ENCODE measurements around the gene LRRC56.

The LRRC56 gene

GRCh38 chr11:536841-537621, at the start of gene LRRC56:
Gene LRRC56 (plus strand): TSS chr11:537527. CDS start chr11:540685, 3,158 bp downstream.
- intact Hi-C loops (cut with micrococcal nuclease): loop anchor here (2.0 kb wide), 1 partner anchor 32 kb away; no protein-coding TSS in a partner anchor

GRCh38 chr11:487571-488021, 49.7 kb upstream of the LRRC56 start:
- Mint-ChIP-seq H3K4me1 (ENCODE audit: low read depth) (peaks cover 6% of the 10 kb centered on the region), H3K27ac (no peak overlapping the region), H3K27me3 (no peaks in the 10 kb centered on the region), H3K9me3 (no peaks in the 10 kb centered on the region), H3K36me3 (ENCODE audit: low read depth) (peaks cover 54% of the 10 kb centered on the region), H3K4me3 (no peak overlapping the region)
- intact Hi-C loops (cut with micrococcal nuclease): no loop called here

More at GRCh38 chr11:536841-537621, at the start of gene LRRC56:
- Mint-ChIP-seq H3K27me3 (peaks cover 37% of the 10 kb centered on the region), H3K36me3 (ENCODE audit: low read depth) (peaks cover 24% of the 10 kb centered on the region), H3K4me3 (peak within 1 kb of the TSS; percentile 83), H3K4me1 (ENCODE audit: low read depth) (peaks cover 28% of the 10 kb centered on the region), H3K27ac (peak within 1 kb of the TSS; percentile 89), H3K9me3 (no peaks in the 10 kb centered on the region)

DNA sequence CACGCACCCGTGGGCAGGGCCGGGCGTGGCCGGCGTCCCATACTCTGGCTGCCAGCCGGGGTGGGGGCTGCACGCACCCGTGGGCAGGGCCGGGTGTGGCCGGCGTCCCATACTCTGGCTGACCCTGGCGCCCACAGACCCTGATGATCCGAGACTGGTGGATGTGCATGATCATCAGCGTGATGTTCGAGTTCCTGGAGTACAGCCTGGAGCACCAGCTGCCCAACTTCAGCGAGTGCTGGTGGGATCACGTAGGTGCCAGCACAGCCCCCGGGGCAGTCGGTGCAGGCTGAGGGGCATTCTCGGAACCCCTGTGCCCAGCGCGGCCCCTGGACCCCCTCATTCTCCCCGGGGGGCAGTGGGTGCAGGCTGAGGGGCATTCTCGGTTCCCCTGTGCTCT, 49.3 kb upstream of the LRRC56 start:
- H3K36me3 Mint-ChIP-seq (ENCODE audit: low read depth): peaks cover 59% of the 10 kb centered on the region
- H3K27ac Mint-ChIP-seq: no peak overlapping the region
- H3K4me3 Mint-ChIP-seq: no peak overlapping the region
- H3K4me1 Mint-ChIP-seq (ENCODE audit: low read depth): peaks cover 6% of the 10 kb centered on the region
- H3K9me3 Mint-ChIP-seq: no peaks in the 10 kb centered on the region
- intact Hi-C loops (cut with micrococcal nuclease): no loop called here
- H3K27me3 Mint-ChIP-seq: no peaks in the 10 kb centered on the region

DNA sequence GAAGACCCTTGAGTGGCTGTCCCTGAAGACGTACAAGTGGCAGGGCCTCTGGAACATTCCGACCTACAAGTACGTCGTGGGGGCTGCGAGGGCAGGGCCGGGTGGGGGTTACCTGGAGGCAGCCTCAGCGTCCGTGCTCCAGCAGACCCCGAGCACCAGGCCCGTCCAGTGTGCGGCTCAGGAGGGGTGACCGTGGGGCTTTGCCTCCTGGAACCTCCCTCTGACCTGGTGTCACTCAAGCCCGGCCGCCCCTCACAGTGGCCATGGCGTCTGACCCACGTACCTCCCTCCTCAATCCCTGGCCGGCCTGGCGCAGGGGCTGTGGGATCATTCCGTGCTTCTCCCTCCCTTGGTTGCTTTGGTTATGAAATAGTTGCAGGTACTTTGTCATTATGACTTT, 48.7 kb upstream of the LRRC56 start:
- H3K9me3 Mint-ChIP-seq: no peaks in the 10 kb centered on the region
- peaks cover 64% of the 10 kb centered on the region for H3K36me3 Mint-ChIP-seq (ENCODE audit: low read depth)
- no peak overlapping the region for H3K27ac Mint-ChIP-seq
- no peak overlapping the region for H3K4me3 Mint-ChIP-seq
- H3K4me1 Mint-ChIP-seq (ENCODE audit: low read depth): peaks cover 6% of the 10 kb centered on the region
- intact Hi-C loops (cut with micrococcal nuclease): no loop called here
- H3K27me3 Mint-ChIP-seq: no peaks in the 10 kb centered on the region

DNA sequence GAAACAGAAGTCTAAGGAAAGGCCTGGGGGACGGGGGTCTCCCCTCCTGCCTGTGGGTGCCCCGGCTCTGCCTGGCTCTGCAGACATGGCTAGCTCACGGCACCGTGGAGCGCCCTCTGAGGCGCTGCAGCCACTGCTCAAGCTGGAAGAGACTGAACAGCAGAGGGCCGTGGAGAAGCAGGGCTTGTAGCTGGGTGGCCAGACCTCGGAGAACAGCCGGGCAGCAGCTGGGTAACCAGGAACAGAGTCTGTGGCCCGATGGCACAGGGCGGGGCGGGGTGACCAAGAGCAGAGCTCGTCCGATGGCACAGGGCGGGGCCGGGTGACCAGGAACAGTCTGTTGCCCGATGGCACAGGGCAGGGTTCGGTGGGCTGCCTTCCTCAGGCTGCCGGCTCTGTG, 48.3 kb upstream of the LRRC56 start:
- intact Hi-C loops (cut with micrococcal nuclease): no loop called here
- peaks cover 68% of the 10 kb centered on the region for H3K36me3 Mint-ChIP-seq (ENCODE audit: low read depth)
- no peaks in the 10 kb centered on the region for H3K27me3 Mint-ChIP-seq
- H3K27ac Mint-ChIP-seq: no peak overlapping the region
- H3K4me1 Mint-ChIP-seq (ENCODE audit: low read depth): peaks cover 6% of the 10 kb centered on the region
- no peak overlapping the region for H3K4me3 Mint-ChIP-seq
- H3K9me3 Mint-ChIP-seq: no peaks in the 10 kb centered on the region

DNA sequence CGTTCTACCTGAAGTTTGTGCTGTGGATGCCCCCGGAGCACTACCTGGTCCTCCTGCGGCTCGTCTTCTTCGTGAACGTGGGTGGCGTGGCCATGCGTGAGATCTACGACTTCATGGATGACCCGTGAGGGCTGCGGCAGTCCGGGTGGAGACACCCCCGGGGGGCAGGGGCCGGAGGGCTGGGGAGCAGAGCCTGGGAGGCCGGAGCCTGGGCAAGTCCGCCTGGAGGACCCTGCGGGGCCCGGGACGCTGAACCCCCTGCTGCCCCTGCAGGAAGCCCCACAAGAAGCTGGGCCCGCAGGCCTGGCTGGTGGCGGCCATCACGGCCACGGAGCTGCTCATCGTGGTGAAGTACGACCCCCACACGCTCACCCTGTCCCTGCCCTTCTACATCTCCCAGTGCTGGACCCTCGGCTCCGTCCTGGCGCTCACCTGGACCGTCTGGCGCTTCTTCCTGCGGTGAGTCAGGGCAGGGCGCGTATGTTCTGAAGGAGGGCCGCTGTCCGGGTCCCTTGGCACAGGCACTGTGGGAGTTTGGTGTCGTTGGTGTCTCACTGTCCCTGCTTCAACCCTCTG, 47.6 kb upstream of the LRRC56 start:
- H3K27me3 Mint-ChIP-seq: no peaks in the 10 kb centered on the region
- no peaks in the 10 kb centered on the region for H3K9me3 Mint-ChIP-seq
- no peak overlapping the region for H3K27ac Mint-ChIP-seq
- no peak overlapping the region for H3K4me3 Mint-ChIP-seq
- H3K4me1 Mint-ChIP-seq (ENCODE audit: low read depth): peaks cover 6% of the 10 kb centered on the region
- intact Hi-C loops (cut with micrococcal nuclease): no loop called here
- peaks cover 75% of the 10 kb centered on the region for H3K36me3 Mint-ChIP-seq (ENCODE audit: low read depth)

GRCh38 chr11:490186-490929, 47.0 kb upstream of the LRRC56 start:
- Mint-ChIP-seq H3K9me3 (no peaks in the 10 kb centered on the region), H3K27me3 (no peaks in the 10 kb centered on the region), H3K4me3 (no peak overlapping the region), H3K4me1 (ENCODE audit: low read depth) (peaks cover 11% of the 10 kb centered on the region), H3K36me3 (ENCODE audit: low read depth) (peaks cover 82% of the 10 kb centered on the region), H3K27ac (no peak overlapping the region)
- intact Hi-C loops (cut with micrococcal nuclease): no loop called here

- Mint-ChIP-seq H3K9me3 (no peaks in the 10 kb centered on the region), H3K4me3 (no peak overlapping the region), H3K4me1 (ENCODE audit: low read depth) (peaks cover 16% of the 10 kb centered on the region)
Measured at GRCh38 chr11:490930-491260, 46.4 kb upstream of the LRRC56 start.

DNA sequence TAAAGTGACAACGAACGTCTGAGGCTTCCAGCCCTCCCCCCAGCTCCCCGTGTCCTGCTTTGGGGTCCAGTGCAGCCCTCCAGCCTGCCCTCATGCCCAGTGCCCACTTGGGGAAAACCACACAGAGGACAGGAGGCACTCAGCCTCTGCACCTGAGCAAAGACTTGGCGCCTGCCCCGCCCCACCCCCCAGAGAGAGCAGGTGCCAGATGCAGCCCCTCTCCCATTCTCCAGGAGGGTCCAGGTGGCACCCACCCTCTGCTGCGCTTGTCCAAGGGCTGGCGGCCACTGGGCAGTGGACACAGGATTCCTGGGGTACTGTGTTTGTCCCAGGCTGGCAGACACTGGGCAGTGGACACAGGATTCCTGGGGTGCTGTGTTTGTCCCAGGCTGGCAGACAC, 46.0 kb upstream of the LRRC56 start:
- H3K27me3 Mint-ChIP-seq: no peaks in the 10 kb centered on the region
- H3K9me3 Mint-ChIP-seq: no peaks in the 10 kb centered on the region
- peaks cover 21% of the 10 kb centered on the region for H3K4me1 Mint-ChIP-seq (ENCODE audit: low read depth)
- H3K4me3 Mint-ChIP-seq: no peak overlapping the region
- H3K36me3 Mint-ChIP-seq (ENCODE audit: low read depth): peaks cover 92% of the 10 kb centered on the region
- intact Hi-C loops (cut with micrococcal nuclease): no loop called here
- peak overlapping the region; percentile 25 for H3K27ac Mint-ChIP-seq

More at GRCh38 chr11:490930-491260, 46.4 kb upstream of the LRRC56 start:
- Mint-ChIP-seq H3K36me3 (ENCODE audit: low read depth) (peaks cover 87% of the 10 kb centered on the region), H3K27me3 (no peaks in the 10 kb centered on the region), H3K27ac (no peak overlapping the region)
- intact Hi-C loops (cut with micrococcal nuclease): no loop called here

DNA sequence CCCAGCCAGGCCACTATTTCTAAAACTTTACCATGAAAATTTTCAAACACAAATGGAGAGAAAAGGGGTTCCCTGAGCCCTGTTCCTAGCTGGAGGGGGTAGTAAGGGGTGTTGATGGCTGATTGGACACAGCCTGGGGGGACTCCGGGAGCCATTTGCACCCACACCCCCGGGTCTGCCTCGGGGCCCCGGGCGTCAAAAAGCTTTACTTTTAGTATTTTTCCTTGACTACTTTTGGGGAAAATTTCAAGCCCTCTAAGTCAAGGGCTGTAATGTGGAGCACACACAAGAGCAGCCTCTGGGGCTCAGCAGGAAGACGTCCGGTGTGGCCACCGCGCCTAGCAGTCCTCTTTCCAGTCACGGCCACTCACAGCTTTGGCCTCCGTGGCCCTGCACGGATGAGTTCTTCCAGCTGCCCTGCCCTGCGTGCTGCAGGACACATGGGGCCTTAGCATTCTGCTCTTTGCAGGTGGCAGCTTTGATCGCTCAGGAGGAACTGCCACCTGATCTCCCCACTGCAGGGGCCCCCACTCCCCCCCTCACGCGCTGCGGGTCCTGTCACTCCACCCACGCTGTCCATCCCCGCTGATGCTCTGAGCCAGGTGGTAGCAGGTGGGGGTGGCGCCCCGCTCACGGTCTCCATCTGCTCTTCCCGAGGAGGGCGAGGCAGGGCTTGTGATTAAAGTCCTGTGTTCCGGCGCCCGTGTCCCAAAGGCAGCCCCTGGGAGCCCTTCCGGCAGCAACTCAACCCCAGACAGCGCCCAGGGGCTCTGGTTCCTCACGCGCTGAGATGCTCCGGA, 44.7 kb upstream of the LRRC56 start:
- peaks cover 96% of the 10 kb centered on the region for H3K36me3 Mint-ChIP-seq (ENCODE audit: low read depth)
- intact Hi-C loops (cut with micrococcal nuclease): no loop called here
- H3K27me3 Mint-ChIP-seq: no peaks in the 10 kb centered on the region
- no peaks in the 10 kb centered on the region for H3K9me3 Mint-ChIP-seq
- no peak overlapping the region for H3K27ac Mint-ChIP-seq
- H3K4me3 Mint-ChIP-seq: no peak overlapping the region
- peaks cover 29% of the 10 kb centered on the region for H3K4me1 Mint-ChIP-seq (ENCODE audit: low read depth)

GRCh38 chr11:494761-495536, 42.4 kb upstream of the LRRC56 start:
- no peaks in the 10 kb centered on the region for H3K27me3 Mint-ChIP-seq
- peaks cover 100% of the 10 kb centered on the region for H3K36me3 Mint-ChIP-seq (ENCODE audit: low read depth)
- intact Hi-C loops (cut with micrococcal nuclease): no loop called here
- H3K9me3 Mint-ChIP-seq: no peaks in the 10 kb centered on the region
- peak overlapping the region; percentile 56 for H3K27ac Mint-ChIP-seq
- peaks cover 44% of the 10 kb centered on the region for H3K4me1 Mint-ChIP-seq (ENCODE audit: low read depth)
- H3K4me3 Mint-ChIP-seq: no peak overlapping the region

DNA sequence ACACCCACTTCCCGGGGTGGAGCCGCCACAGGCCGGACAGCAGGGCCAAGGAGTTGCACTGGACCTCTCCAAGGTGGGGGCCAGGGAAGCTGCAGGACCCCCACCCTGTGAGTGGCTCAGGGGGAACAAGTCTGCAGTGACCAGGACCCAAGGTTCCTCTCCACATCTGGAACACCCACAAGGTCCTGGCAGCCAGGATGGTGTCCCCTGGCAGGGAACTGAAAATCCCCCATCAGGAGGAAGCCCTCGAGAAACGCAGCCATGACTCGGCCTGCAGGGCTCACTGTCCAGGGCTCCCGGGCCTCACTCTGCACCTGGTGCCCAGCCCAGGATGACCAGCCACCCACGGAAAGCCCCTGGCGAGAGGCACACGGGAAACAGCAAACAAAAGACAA, 41.8 kb upstream of the LRRC56 start:
- H3K27me3 Mint-ChIP-seq: no peaks in the 10 kb centered on the region
- peaks cover 100% of the 10 kb centered on the region for H3K36me3 Mint-ChIP-seq (ENCODE audit: low read depth)
- intact Hi-C loops (cut with micrococcal nuclease): no loop called here
- H3K4me3 Mint-ChIP-seq: no peak overlapping the region
- H3K4me1 Mint-ChIP-seq (ENCODE audit: low read depth): peaks cover 47% of the 10 kb centered on the region
- no peaks in the 10 kb centered on the region for H3K9me3 Mint-ChIP-seq
- H3K27ac Mint-ChIP-seq: peak overlapping the region; percentile 56
